Liver (tissue), 9 donors: ENCODE data around the gene CPED1. TPM values are rescaled to one million over a fixed set of nuclear protein-coding genes. Genes with fewer than 3 reads are reported as not detected.

Experiments
- DNase-seq: peaks from one replicate; pipeline ENCODE4 v3.0.0-alpha.2; 2017; ENCODE audit warnings: low spot score
- H3K27ac ChIP-seq, 2 donors: one replicate each; pipeline ENCODE4 v1.7.0; 2013; ENCODE audit warnings: inconsistent platforms in 2 of 2, low read length in 2 of 2, control low read depth in 1 of 2, low read depth in 1 of 2, mild to moderate bottlenecking in 1 of 2
- H3K27me3 ChIP-seq, 4 donors: one replicate each; pipeline versions ENCODE4 v1.6.1 to v1.7.0; 2013; ENCODE audit warnings: low read length in 3 of 4, inconsistent platforms in 1 of 4, mild to moderate bottlenecking in 1 of 4, moderate library complexity in 1 of 4; ENCODE audit not compliant: control insufficient read depth in 4 of 4, insufficient read depth in 4 of 4
- H3K36me3 ChIP-seq, 4 donors: one replicate each; pipeline versions ENCODE4 v1.6.1 to v1.7.0; 2013; ENCODE audit warnings: low read length in 3 of 4, mild to moderate bottlenecking in 3 of 4, low read depth in 1 of 4, moderate library complexity in 1 of 4; ENCODE audit not compliant: control insufficient read depth in 4 of 4, insufficient read depth in 3 of 4
- H3K4me1 ChIP-seq, 4 donors: one replicate each; pipeline versions ENCODE4 v1.6.1 to v1.7.0; 2013; ENCODE audit warnings: low read length in 3 of 4, mild to moderate bottlenecking in 3 of 4, moderate library complexity in 1 of 4; ENCODE audit not compliant: control insufficient read depth in 4 of 4, insufficient read depth in 4 of 4
- H3K4me3 ChIP-seq, 3 donors: one replicate each; pipeline versions ENCODE4 v1.6.1 to v1.7.0; 2013; ENCODE audit warnings: low read length in 3 of 3, control low read depth in 1 of 3, low read depth in 1 of 3, mild to moderate bottlenecking in 1 of 3
- H3K9ac ChIP-seq, 2 donors: one replicate each; pipeline ENCODE4 v1.7.0; 2013; ENCODE audit warnings: low read length in 2 of 2, mild to moderate bottlenecking in 2 of 2, moderate library complexity in 2 of 2, control low read depth in 1 of 2, low read depth in 1 of 2
- H3K9me3 ChIP-seq, 4 donors: one replicate each; pipeline versions ENCODE4 v1.6.1 to v1.7.0; 2013; ENCODE audit warnings: low read length in 3 of 4; ENCODE audit not compliant: control insufficient read depth in 4 of 4
- EGR1 ChIP-seq, 2 donors: IDR thresholded peaks; 2 replicates each; pipeline ENCODE4 v1.6.1; 2016 to 2018; ENCODE audit warnings: antibody characterized with exemption in 2 of 2, low read depth in 2 of 2
- FOXA1 ChIP-seq: IDR thresholded peaks from 2 replicates; pipeline ENCODE4 v1.6.1; 2016; ENCODE audit warnings: antibody characterized with exemption
- FOXA2 ChIP-seq: IDR thresholded peaks from 2 replicates; pipeline ENCODE4 v1.6.1; 2016; ENCODE audit warnings: antibody characterized with exemption
- GABPA ChIP-seq, 2 donors: IDR thresholded peaks in 1 of 2; conservative IDR thresholded peaks in 1 of 2; 2 replicates each; pipeline ENCODE4 v1.6.1; 2016; ENCODE audit warnings: antibody characterized with exemption in 2 of 2, mild to moderate bottlenecking in 1 of 2, moderate library complexity in 1 of 2
- HNF4A ChIP-seq, 2 donors: conservative IDR thresholded peaks; 2 replicates each; pipeline ENCODE4 v1.6.1; 2016; ENCODE audit warnings: antibody characterized with exemption in 2 of 2, mild to moderate bottlenecking in 2 of 2
- HNF4G ChIP-seq: IDR thresholded peaks from 2 replicates; pipeline ENCODE4 v1.6.1; 2016; ENCODE audit warnings: antibody characterized with exemption
- JUND ChIP-seq, 2 donors: IDR thresholded peaks; 2 replicates each; pipeline ENCODE4 v1.6.1; 2016; ENCODE audit warnings: antibody characterized with exemption in 2 of 2
- NR2F2 ChIP-seq: IDR thresholded peaks from 2 replicates; pipeline ENCODE4 v1.6.1; 2016; ENCODE audit warnings: antibody characterized with exemption
- RAD21 ChIP-seq, 2 donors: IDR thresholded peaks; 2 replicates each; pipeline ENCODE4 v1.6.1; 2016; ENCODE audit warnings: antibody characterized with exemption in 2 of 2, mild to moderate bottlenecking in 2 of 2
- RXRA ChIP-seq, 2 donors: IDR thresholded peaks; 2 replicates each; pipeline ENCODE4 v1.6.1; 2017 to 2018; ENCODE audit warnings: antibody characterized with exemption in 2 of 2, mild to moderate bottlenecking in 1 of 2
- SP1 ChIP-seq: IDR thresholded peaks from 2 replicates; pipeline ENCODE4 v1.6.1; 2018; ENCODE audit warnings: antibody characterized with exemption, mild to moderate bottlenecking
- TAF1 ChIP-seq: conservative IDR thresholded peaks from 2 replicates; pipeline ENCODE4 v1.6.1; 2016; ENCODE audit warnings: antibody characterized with exemption, mild to moderate bottlenecking
- YY1 ChIP-seq: IDR thresholded peaks from 2 replicates; pipeline ENCODE4 v1.6.1; 2016; ENCODE audit warnings: antibody characterized with exemption, mild to moderate bottlenecking
- WGBS: extraction: QIAGEN DNeasy Blood & Tissue Kit; methylation state at CpG from one replicate; pipeline ENCODE4 v1.1.7; 2013; 5-methylcytosine and 5-hydroxymethylcytosine counted together
- polyA plus RNA-seq, 2 donors: library from polyadenylated mRNA; stranded (reverse) in 1 of 2; unstranded in 1 of 2; fragments of 200-250 nt in 1 of 2; fragments of >200 nt in 1 of 2; fragmentation: Nextera tagmentation in 1 of 2; extraction: Ambion mirVana in 1 of 2; gene quantifications; one replicate each; pipeline versions ENCODE4 v1.2.1 to v1.2.3, GENCODE V29; 2013 to 2015
- total RNA-seq, 2 donors: library from RNA; depleted of rRNA; stranded (reverse); fragments of >200 nt; gene quantifications; one replicate each; pipeline ENCODE4 v1.2.3, GENCODE V29; 2014
- TF ChIP-seq, protein P1 (sequence below): IDR thresholded peaks from 2 replicates; pipeline ENCODE4 v1.6.1; 2016; ENCODE audit warnings: antibody characterized with exemption
- TF ChIP-seq, protein P2 (sequence below): fragments of 150-350 bp; IDR thresholded peaks from 2 replicates; pipeline ENCODE4 v1.5.1; 2017; ENCODE audit warnings: improper control_type of control experiment, low read depth, low read length; ENCODE audit not compliant: missing input control
- TF ChIP-seq, protein P3 (sequence below): IDR thresholded peaks from 2 replicates; pipeline ENCODE4 v1.6.1; 2016; ENCODE audit warnings: antibody characterized with exemption, mild to moderate bottlenecking
- TF ChIP-seq, protein P4 (sequence below): IDR thresholded peaks from 2 replicates; pipeline ENCODE4 v1.6.1; 2016; ENCODE audit warnings: antibody characterized with exemption
- TF ChIP-seq, protein P5 (sequence below): IDR thresholded peaks from 2 replicates; pipeline ENCODE4 v1.6.1; 2016; ENCODE audit warnings: antibody characterized with exemption
- donor health status: healthy.
- donor health status: healthy.
- donor health status: healthy.
- donor health status: healthy.
- donor health status: healthy.

The CPED1 gene
- total and polyA plus RNA-seq, 4 donors, result 8.5 to 58.0 (median 14.6) TPM

DNA sequence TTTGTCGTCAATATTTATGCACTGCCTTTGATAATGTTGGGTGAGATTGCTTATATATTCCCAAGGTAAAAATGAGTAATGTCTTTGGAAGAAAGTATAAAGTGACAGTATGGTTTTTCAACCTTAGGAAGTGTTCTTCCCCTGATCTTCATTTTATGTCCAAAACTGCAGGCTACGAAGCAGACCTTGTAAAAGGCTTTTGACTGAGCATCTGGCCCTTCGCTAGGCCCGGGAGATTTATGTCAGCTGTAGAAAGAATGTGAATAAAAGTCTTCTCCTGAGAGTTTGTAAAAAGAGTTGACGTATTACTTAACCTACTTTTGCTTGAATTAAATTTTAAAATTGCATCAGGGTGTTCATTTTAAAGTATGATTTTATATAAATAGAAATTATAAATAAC, 116.8 kb downstream of the CPED1 start:
- Histone ChIP-seq H3K27me3 (no peaks in the 10 kb centered on the region), H3K4me3 (no peak overlapping the region), H3K4me1 (no peaks in the 10 kb centered on the region), H3K27ac (no peak overlapping the region), H3K36me3 (peaks cover 0 to 33% (median 10%) of the 10 kb centered on the region in 4 donors), H3K9ac (no peak overlapping the region), H3K9me3 (no peaks in the 10 kb centered on the region)
- 90% methylated on average over 5 of the region's 5 CpGs for WGBS
- TF ChIP-seq SP1 (no peak), TAF1 (no peak), JUND (IDR thresholded peaks at IDR 0.05) (no peak), HNF4A (conservative IDR thresholded peaks at IDR 0.05) (no peak), RXRA (IDR thresholded peaks at IDR 0.05) (no peak), GABPA (IDR thresholded peaks at IDR 0.05 in 1 of 2, conservative IDR thresholded peaks at IDR 0.05 in 1 of 2) (no peak), NR2F2 (no peak), FOXA1 (no peak), EGR1 (IDR thresholded peaks at IDR 0.05; ENCODE audit: low read depth in 2 of 2) (no peak), YY1 (no peak), RAD21 (IDR thresholded peaks at IDR 0.05) (no peak), FOXA2 (no peak), HNF4G (no peak)
- TF ChIP-seq, protein P1, sequence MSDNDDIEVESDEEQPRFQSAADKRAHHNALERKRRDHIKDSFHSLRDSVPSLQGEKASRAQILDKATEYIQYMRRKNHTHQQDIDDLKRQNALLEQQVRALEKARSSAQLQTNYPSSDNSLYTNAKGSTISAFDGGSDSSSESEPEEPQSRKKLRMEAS, result no peak
- TF ChIP-seq, protein P2, sequence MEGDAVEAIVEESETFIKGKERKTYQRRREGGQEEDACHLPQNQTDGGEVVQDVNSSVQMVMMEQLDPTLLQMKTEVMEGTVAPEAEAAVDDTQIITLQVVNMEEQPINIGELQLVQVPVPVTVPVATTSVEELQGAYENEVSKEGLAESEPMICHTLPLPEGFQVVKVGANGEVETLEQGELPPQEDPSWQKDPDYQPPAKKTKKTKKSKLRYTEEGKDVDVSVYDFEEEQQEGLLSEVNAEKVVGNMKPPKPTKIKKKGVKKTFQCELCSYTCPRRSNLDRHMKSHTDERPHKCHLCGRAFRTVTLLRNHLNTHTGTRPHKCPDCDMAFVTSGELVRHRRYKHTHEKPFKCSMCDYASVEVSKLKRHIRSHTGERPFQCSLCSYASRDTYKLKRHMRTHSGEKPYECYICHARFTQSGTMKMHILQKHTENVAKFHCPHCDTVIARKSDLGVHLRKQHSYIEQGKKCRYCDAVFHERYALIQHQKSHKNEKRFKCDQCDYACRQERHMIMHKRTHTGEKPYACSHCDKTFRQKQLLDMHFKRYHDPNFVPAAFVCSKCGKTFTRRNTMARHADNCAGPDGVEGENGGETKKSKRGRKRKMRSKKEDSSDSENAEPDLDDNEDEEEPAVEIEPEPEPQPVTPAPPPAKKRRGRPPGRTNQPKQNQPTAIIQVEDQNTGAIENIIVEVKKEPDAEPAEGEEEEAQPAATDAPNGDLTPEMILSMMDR, result no peak
- TF ChIP-seq, protein P3, sequence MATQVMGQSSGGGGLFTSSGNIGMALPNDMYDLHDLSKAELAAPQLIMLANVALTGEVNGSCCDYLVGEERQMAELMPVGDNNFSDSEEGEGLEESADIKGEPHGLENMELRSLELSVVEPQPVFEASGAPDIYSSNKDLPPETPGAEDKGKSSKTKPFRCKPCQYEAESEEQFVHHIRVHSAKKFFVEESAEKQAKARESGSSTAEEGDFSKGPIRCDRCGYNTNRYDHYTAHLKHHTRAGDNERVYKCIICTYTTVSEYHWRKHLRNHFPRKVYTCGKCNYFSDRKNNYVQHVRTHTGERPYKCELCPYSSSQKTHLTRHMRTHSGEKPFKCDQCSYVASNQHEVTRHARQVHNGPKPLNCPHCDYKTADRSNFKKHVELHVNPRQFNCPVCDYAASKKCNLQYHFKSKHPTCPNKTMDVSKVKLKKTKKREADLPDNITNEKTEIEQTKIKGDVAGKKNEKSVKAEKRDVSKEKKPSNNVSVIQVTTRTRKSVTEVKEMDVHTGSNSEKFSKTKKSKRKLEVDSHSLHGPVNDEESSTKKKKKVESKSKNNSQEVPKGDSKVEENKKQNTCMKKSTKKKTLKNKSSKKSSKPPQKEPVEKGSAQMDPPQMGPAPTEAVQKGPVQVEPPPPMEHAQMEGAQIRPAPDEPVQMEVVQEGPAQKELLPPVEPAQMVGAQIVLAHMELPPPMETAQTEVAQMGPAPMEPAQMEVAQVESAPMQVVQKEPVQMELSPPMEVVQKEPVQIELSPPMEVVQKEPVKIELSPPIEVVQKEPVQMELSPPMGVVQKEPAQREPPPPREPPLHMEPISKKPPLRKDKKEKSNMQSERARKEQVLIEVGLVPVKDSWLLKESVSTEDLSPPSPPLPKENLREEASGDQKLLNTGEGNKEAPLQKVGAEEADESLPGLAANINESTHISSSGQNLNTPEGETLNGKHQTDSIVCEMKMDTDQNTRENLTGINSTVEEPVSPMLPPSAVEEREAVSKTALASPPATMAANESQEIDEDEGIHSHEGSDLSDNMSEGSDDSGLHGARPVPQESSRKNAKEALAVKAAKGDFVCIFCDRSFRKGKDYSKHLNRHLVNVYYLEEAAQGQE, result no peak
- TF ChIP-seq, protein P4, sequence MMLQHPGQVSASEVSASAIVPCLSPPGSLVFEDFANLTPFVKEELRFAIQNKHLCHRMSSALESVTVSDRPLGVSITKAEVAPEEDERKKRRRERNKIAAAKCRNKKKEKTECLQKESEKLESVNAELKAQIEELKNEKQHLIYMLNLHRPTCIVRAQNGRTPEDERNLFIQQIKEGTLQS, result no peak
- TF ChIP-seq, protein P5, sequence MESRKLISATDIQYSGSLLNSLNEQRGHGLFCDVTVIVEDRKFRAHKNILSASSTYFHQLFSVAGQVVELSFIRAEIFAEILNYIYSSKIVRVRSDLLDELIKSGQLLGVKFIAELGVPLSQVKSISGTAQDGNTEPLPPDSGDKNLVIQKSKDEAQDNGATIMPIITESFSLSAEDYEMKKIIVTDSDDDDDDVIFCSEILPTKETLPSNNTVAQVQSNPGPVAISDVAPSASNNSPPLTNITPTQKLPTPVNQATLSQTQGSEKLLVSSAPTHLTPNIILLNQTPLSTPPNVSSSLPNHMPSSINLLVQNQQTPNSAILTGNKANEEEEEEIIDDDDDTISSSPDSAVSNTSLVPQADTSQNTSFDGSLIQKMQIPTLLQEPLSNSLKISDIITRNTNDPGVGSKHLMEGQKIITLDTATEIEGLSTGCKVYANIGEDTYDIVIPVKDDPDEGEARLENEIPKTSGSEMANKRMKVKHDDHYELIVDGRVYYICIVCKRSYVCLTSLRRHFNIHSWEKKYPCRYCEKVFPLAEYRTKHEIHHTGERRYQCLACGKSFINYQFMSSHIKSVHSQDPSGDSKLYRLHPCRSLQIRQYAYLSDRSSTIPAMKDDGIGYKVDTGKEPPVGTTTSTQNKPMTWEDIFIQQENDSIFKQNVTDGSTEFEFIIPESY, result no peak
- no peak for DNase-seq
